Breast epithelium (tissue), 4 donors: ENCODE results near the gene PPARA. TPM values are rescaled to one million over a fixed set of nuclear protein-coding genes. Genes with fewer than 3 reads are reported as not detected.

Experiments used
- DNase-seq, 2 donors: peaks; one replicate each; pipeline ENCODE4 v3.0.0-alpha.2; 2019; ENCODE audit warnings: low spot score in 2 of 2
- H3K27ac ChIP-seq, 2 donors: fragments of 200-600 bp; sonication (generic) in 1 of 2; one replicate each; pipeline ENCODE4 v1.5.1; 2016 to 2019; ENCODE audit warnings: mild to moderate bottlenecking in 1 of 2
- H3K27me3 ChIP-seq, 2 donors: fragments of 200-600 bp; sonication (generic) in 1 of 2; one replicate each; pipeline versions ENCODE4 v1.5.1 to v1.6.0; 2017 to 2019; ENCODE audit warnings: control low read depth in 1 of 2, mild to moderate bottlenecking in 1 of 2
- H3K36me3 ChIP-seq: fragments of 200-600 bp; one replicate; pipeline ENCODE4 v1.5.1; 2019
- H3K4me1 ChIP-seq, 2 donors: fragments of 200-600 bp; sonication (generic); one replicate each; pipeline ENCODE4 v1.5.1; 2016 to 2019; ENCODE audit warnings: control low read depth in 1 of 2
- H3K4me3 ChIP-seq, 3 donors: fragments of 200-600 bp; sonication (generic); 1 replicate in 2 of 3; 2 replicates in 1 of 3; pipeline ENCODE4 v1.5.1; 2016 to 2019; ENCODE audit warnings: mild to moderate bottlenecking in 3 of 3, moderate library complexity in 2 of 3
- H3K9me3 ChIP-seq, 2 donors: fragments of 200-600 bp; sonication (generic) in 1 of 2; one replicate each; pipeline ENCODE4 v1.5.1; 2016 to 2019; ENCODE audit warnings: control low read depth in 1 of 2
- POLR2A ChIP-seq: fragments of 450-650 bp; IDR thresholded peaks from one replicate; pipeline ENCODE4 v1.6.1; 2016; ENCODE audit warnings: antibody characterized with exemption, mild to moderate bottlenecking, moderate library complexity
- POLR2AphosphoS5 ChIP-seq, 3 donors: sonication (generic); formaldehyde crosslinking; IDR thresholded peaks; one replicate each; pipeline ENCODE4 v1.6.1; 2017; ENCODE audit warnings: antibody characterized with exemption in 3 of 3
- intact Hi-C: fragments of 100-400 bp; cut with DNase I; formaldehyde crosslinking; loops from one replicate; pipeline ENCODE4 v1.15.1; 2023; ENCODE audit warnings: low total_unique reads
- total RNA-seq, 3 donors: library from RNA; depleted of rRNA; stranded (reverse); fragments of >200 nt; gene quantifications; one replicate each; pipeline ENCODE4 v1.1.0, GENCODE V29; 2016
- TF ChIP-seq, protein P1 (sequence below), 3 donors: fragments of 450-650 bp; IDR thresholded peaks; one replicate each; pipeline ENCODE4 v1.5.1; 2016 to 2017; ENCODE audit warnings: antibody characterized with exemption in 3 of 3, mild to moderate bottlenecking in 3 of 3, moderate library complexity in 3 of 3

PPARA gene
- total RNA-seq, 3 donors from 2014 or later = 15.2 to 31.0 (median 22.3) TPM

DNA sequence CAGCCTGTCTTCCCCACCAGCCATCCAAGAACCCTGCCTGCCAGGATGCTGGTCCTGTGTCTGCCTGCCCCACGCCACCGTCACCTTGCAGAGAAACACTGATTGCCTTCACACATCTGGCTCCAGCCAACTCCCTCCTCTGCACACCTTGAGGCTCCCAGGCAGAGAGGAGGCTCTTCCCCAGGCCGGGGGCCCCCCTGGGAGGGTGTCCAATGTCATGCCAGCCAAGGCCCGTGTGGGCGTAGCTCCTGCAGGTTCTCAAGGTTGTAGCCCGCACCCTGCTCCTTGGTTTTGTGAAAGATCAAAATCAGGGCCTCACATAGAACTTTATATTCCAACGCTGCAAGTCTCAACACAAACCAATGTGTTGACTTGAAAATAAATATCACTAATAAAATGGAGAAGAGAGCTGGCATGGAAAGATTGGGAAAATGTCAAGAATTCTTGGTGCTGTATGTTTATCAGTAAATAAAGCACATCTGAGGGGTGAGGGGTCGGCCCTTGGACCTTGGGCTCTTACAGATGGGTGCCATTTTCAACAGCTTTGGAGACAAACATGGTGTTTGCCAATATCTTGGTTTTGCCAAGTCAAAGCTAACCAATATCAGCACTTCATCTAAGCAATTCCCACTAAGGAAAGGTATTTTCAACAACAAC is 6.7 kb upstream of the PPARA start:
- H3K9me3 ChIP-seq = no peaks in the 10 kb centered on the region
- H3K27ac ChIP-seq = no peak overlapping the region
- no peaks in the 10 kb centered on the region for H3K4me1 ChIP-seq
- no peak overlapping the region for H3K4me3 ChIP-seq
- intact Hi-C loops = loop anchor here (10.0 kb wide), 1 partner anchor 1429 kb away; no protein-coding TSS in a partner anchor
- no peaks in the 10 kb centered on the region for H3K36me3 ChIP-seq
- H3K27me3 ChIP-seq = no peaks in the 10 kb centered on the region
- TF ChIP-seq POLR2AphosphoS5 (IDR thresholded peaks at IDR 0.05) (no peak), POLR2A (no peak)
- TF ChIP-seq, protein P1, sequence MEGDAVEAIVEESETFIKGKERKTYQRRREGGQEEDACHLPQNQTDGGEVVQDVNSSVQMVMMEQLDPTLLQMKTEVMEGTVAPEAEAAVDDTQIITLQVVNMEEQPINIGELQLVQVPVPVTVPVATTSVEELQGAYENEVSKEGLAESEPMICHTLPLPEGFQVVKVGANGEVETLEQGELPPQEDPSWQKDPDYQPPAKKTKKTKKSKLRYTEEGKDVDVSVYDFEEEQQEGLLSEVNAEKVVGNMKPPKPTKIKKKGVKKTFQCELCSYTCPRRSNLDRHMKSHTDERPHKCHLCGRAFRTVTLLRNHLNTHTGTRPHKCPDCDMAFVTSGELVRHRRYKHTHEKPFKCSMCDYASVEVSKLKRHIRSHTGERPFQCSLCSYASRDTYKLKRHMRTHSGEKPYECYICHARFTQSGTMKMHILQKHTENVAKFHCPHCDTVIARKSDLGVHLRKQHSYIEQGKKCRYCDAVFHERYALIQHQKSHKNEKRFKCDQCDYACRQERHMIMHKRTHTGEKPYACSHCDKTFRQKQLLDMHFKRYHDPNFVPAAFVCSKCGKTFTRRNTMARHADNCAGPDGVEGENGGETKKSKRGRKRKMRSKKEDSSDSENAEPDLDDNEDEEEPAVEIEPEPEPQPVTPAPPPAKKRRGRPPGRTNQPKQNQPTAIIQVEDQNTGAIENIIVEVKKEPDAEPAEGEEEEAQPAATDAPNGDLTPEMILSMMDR (IDR thresholded peaks at IDR 0.05) = no peak
- DNase-seq = no peak

DNA sequence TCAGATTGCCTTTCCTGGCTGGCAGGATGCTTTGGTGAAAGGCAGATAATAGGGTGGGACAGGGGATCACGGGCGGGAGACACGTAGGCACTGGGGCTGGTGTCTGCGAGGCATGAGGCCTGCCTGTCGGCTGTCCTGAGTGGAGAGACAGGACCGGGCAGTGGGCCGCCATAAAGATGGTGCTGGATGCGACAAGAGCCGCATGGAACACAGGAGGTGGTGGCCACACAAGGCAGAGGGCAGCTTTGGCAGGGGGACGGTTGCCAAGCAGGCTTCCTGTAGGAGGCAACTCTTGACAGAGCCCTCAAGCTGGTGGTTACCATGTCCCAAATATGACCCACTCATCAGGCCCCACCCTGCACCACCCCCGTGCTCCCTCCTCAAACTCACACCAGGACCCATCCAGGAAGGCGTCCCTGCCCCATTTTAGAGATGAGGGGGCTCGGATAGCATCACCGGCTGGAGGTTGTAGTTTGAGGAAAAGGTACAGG is 4.9 kb upstream of the PPARA start:
- H3K27me3 ChIP-seq = no peaks in the 10 kb centered on the region
- no peaks in the 10 kb centered on the region for H3K4me1 ChIP-seq
- no peaks in the 10 kb centered on the region for H3K36me3 ChIP-seq
- H3K9me3 ChIP-seq = no peaks in the 10 kb centered on the region
- TF ChIP-seq, protein P1 (IDR thresholded peaks at IDR 0.05) = no peak
- TF ChIP-seq POLR2AphosphoS5 (IDR thresholded peaks at IDR 0.05) (no peak), POLR2A (no peak)
- H3K27ac ChIP-seq = no peak overlapping the region
- peak in 1 of 2 donors; percentile 37 for DNase-seq
- intact Hi-C loops = loop anchor here (10.0 kb wide), 1 partner anchor 1431 kb away; no protein-coding TSS in a partner anchor
- no peak overlapping the region for H3K4me3 ChIP-seq

DNA sequence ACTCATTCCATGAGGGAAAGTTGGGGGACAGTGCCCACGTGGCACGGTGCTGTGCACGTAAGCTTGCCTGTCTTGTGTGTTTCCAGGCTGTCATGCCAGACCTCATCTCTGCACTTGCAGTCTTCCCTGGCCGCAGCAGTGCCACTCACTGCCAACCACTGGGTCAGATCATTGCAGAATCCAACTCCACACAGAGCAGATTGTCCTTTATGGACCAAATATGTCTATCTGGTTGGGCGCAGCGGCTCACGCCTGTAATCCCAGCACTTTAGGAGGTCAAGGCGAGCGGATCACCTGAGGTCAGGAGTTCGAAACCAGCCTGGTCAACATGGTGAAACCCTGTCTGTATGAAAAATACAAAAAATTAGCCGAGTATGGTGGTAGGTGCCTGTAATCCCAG is 4.4 kb upstream of the PPARA start:
- no peaks in the 10 kb centered on the region for H3K27me3 ChIP-seq
- DNase-seq = peak in 1 of 2 donors; percentile 2
- intact Hi-C loops = loop anchor here (10.0 kb wide), 1 partner anchor 1431 kb away; no protein-coding TSS in a partner anchor
- no peak overlapping the region for H3K4me3 ChIP-seq
- no peaks in the 10 kb centered on the region for H3K4me1 ChIP-seq
- no peak for TF ChIP-seq POLR2AphosphoS5 (IDR thresholded peaks at IDR 0.05)
- no peak overlapping the region for H3K27ac ChIP-seq
- H3K36me3 ChIP-seq = no peaks in the 10 kb centered on the region
- no peaks in the 10 kb centered on the region for H3K9me3 ChIP-seq

DNA sequence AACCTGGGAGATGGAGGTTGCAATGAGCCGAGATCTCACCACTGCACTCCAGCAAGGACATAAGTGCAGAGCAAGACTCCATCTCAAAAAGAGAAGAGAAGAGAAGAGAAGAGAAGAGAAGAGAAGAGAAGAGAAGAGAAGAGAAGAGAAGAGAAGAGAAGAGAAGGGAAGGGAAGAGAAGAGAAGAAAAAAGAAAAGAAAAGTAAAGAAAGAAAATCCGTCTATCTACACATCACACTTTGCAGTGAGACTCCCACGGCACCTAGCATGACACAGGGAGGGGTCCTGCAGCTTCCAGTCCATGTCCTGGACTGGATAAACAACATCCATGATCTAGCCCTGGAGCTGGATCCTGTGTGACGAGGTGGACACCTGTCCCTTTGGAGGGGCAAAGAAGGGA is 4.0 kb upstream of the PPARA start:
- Histone ChIP-seq H3K36me3 (no peaks in the 10 kb centered on the region), H3K9me3 (no peaks in the 10 kb centered on the region), H3K27ac (no peak overlapping the region), H3K4me3 (no peak overlapping the region), H3K4me1 (no peaks in the 10 kb centered on the region), H3K27me3 (no peaks in the 10 kb centered on the region)
- no peak for DNase-seq
- TF ChIP-seq POLR2AphosphoS5 (IDR thresholded peaks at IDR 0.05) = no peak
- TF ChIP-seq, protein P1 (IDR thresholded peaks at IDR 0.05) = no peak
- TF ChIP-seq POLR2A = no peak
- intact Hi-C loops = loop anchor here (10.0 kb wide), 1 partner anchor 1432 kb away; no protein-coding TSS in a partner anchor

DNA sequence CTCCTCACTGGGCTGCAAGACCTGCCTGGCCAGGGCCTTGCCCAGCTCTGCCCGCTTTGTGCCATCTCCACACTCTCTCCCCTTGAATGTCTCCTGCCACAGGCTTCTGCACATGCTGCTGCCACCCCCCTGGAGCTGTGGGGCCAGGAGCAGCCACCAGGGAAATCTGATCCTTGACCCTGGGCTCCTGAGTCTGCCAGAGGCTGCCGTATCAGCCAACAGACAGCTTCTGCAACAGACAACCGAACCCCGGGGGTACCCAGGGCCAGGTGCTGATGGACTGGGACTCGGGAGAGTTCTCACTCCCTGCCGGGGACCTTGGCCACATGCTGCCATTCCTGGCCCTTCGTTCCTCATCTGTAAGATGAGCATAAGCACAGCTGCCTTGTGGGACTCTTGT is 3.3 kb upstream of the PPARA start:
- Histone ChIP-seq H3K4me3 (no peak overlapping the region), H3K27ac (no peak overlapping the region), H3K4me1 (no peaks in the 10 kb centered on the region), H3K9me3 (no peaks in the 10 kb centered on the region), H3K36me3 (no peaks in the 10 kb centered on the region), H3K27me3 (no peaks in the 10 kb centered on the region)
- TF ChIP-seq POLR2A (no peak), POLR2AphosphoS5 (IDR thresholded peaks at IDR 0.05) (no peak)
- TF ChIP-seq, protein P1 (IDR thresholded peaks at IDR 0.05) = no peak
- peak in 1 of 2 donors; percentile 45 for DNase-seq
- intact Hi-C loops = loop anchor here (10.0 kb wide), 1 partner anchor 1432 kb away; no protein-coding TSS in a partner anchor
